Liver (tissue), 9 donors: ENCODE data around the gene ERVFRD-1. TPM values are rescaled to one million over a fixed set of nuclear protein-coding genes. Genes with fewer than 3 reads are reported as not detected.

Source experiments
- DNase-seq: peaks from one replicate; pipeline ENCODE4 v3.0.0-alpha.2; 2017; ENCODE audit warnings: low spot score
- H3K27ac ChIP-seq, 2 donors: one replicate each; pipeline ENCODE4 v1.7.0; 2013; ENCODE audit warnings: inconsistent platforms in 2 of 2, low read length in 2 of 2, control low read depth in 1 of 2, low read depth in 1 of 2, mild to moderate bottlenecking in 1 of 2
- H3K27me3 ChIP-seq, 4 donors: one replicate each; pipeline versions ENCODE4 v1.6.1 to v1.7.0; 2013; ENCODE audit warnings: low read length in 3 of 4, inconsistent platforms in 1 of 4, mild to moderate bottlenecking in 1 of 4, moderate library complexity in 1 of 4; ENCODE audit not compliant: control insufficient read depth in 4 of 4, insufficient read depth in 4 of 4
- H3K36me3 ChIP-seq, 4 donors: one replicate each; pipeline versions ENCODE4 v1.6.1 to v1.7.0; 2013; ENCODE audit warnings: low read length in 3 of 4, mild to moderate bottlenecking in 3 of 4, low read depth in 1 of 4, moderate library complexity in 1 of 4; ENCODE audit not compliant: control insufficient read depth in 4 of 4, insufficient read depth in 3 of 4
- H3K4me1 ChIP-seq, 4 donors: one replicate each; pipeline versions ENCODE4 v1.6.1 to v1.7.0; 2013; ENCODE audit warnings: low read length in 3 of 4, mild to moderate bottlenecking in 3 of 4, moderate library complexity in 1 of 4; ENCODE audit not compliant: control insufficient read depth in 4 of 4, insufficient read depth in 4 of 4
- H3K4me3 ChIP-seq, 3 donors: one replicate each; pipeline versions ENCODE4 v1.6.1 to v1.7.0; 2013; ENCODE audit warnings: low read length in 3 of 3, control low read depth in 1 of 3, low read depth in 1 of 3, mild to moderate bottlenecking in 1 of 3
- H3K9ac ChIP-seq, 2 donors: one replicate each; pipeline ENCODE4 v1.7.0; 2013; ENCODE audit warnings: low read length in 2 of 2, mild to moderate bottlenecking in 2 of 2, moderate library complexity in 2 of 2, control low read depth in 1 of 2, low read depth in 1 of 2
- H3K9me3 ChIP-seq, 4 donors: one replicate each; pipeline versions ENCODE4 v1.6.1 to v1.7.0; 2013; ENCODE audit warnings: low read length in 3 of 4; ENCODE audit not compliant: control insufficient read depth in 4 of 4
- EGR1 ChIP-seq, 2 donors: IDR thresholded peaks; 2 replicates each; pipeline ENCODE4 v1.6.1; 2016 to 2018; ENCODE audit warnings: antibody characterized with exemption in 2 of 2, low read depth in 2 of 2
- FOXA1 ChIP-seq: IDR thresholded peaks from 2 replicates; pipeline ENCODE4 v1.6.1; 2016; ENCODE audit warnings: antibody characterized with exemption
- HNF4G ChIP-seq: IDR thresholded peaks from 2 replicates; pipeline ENCODE4 v1.6.1; 2016; ENCODE audit warnings: antibody characterized with exemption
- NR2F2 ChIP-seq: IDR thresholded peaks from 2 replicates; pipeline ENCODE4 v1.6.1; 2016; ENCODE audit warnings: antibody characterized with exemption
- RXRA ChIP-seq, 2 donors: IDR thresholded peaks; 2 replicates each; pipeline ENCODE4 v1.6.1; 2017 to 2018; ENCODE audit warnings: antibody characterized with exemption in 2 of 2, mild to moderate bottlenecking in 1 of 2
- TAF1 ChIP-seq: conservative IDR thresholded peaks from 2 replicates; pipeline ENCODE4 v1.6.1; 2016; ENCODE audit warnings: antibody characterized with exemption, mild to moderate bottlenecking
- YY1 ChIP-seq: IDR thresholded peaks from 2 replicates; pipeline ENCODE4 v1.6.1; 2016; ENCODE audit warnings: antibody characterized with exemption, mild to moderate bottlenecking
- WGBS: extraction: QIAGEN DNeasy Blood & Tissue Kit; methylation state at CpG from one replicate; pipeline ENCODE4 v1.1.7; 2013; 5-methylcytosine and 5-hydroxymethylcytosine counted together
- polyA plus RNA-seq, 2 donors: library from polyadenylated mRNA; stranded (reverse) in 1 of 2; unstranded in 1 of 2; fragments of 200-250 nt in 1 of 2; fragments of >200 nt in 1 of 2; fragmentation: Nextera tagmentation in 1 of 2; extraction: Ambion mirVana in 1 of 2; gene quantifications; one replicate each; pipeline versions ENCODE4 v1.2.1 to v1.2.3, GENCODE V29; 2013 to 2015
- total RNA-seq, 2 donors: library from RNA; depleted of rRNA; stranded (reverse); fragments of >200 nt; gene quantifications; one replicate each; pipeline ENCODE4 v1.2.3, GENCODE V29; 2014
- TF ChIP-seq, protein P1 (sequence below): IDR thresholded peaks from 2 replicates; pipeline ENCODE4 v1.6.1; 2016; ENCODE audit warnings: antibody characterized with exemption, mild to moderate bottlenecking
- TF ChIP-seq, protein P2 (sequence below): IDR thresholded peaks from 2 replicates; pipeline ENCODE4 v1.6.1; 2016; ENCODE audit warnings: antibody characterized with exemption
- TF ChIP-seq, protein P3 (sequence below): fragments of 150-350 bp; IDR thresholded peaks from 2 replicates; pipeline ENCODE4 v1.5.1; 2017; ENCODE audit warnings: improper control_type of control experiment, low read depth, low read length; ENCODE audit not compliant: missing input control
- TF ChIP-seq, protein P4 (sequence below): IDR thresholded peaks from 2 replicates; pipeline ENCODE4 v1.6.1; 2016; ENCODE audit warnings: antibody characterized with exemption
- donor health status: healthy.
- donor health status: healthy.
- donor health status: healthy.
- donor health status: healthy.
- donor health status: healthy.

Gene ERVFRD-1
- total and polyA plus RNA-seq, 4 donors: 0.07 to 0.28 (median 0.14) TPM; not detected in 1

DNA sequence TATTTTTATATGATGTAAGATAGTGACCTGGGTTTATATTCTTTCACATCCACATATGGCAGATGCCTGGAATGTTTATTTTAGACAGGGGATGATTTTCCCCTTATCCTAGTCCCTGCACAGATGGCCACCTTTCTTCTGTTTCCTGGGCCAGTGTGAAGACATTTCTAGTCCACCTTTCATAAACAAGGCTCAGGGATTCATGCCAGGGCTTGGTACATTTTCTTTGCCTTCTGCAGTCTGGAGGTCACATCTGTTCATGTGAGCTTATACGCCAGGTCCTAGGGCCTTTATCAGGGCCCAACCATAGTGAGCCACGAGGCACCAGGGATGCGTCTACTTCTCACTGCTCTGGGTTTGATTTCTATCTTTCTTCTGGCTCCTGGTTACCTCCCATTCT lies 38.0 kb upstream of the ERVFRD-1 start:
- H3K4me1 ChIP-seq: no peaks in the 10 kb centered on the region
- no peak for DNase-seq
- no peak overlapping the region for H3K9ac ChIP-seq
- WGBS: 97% methylated on average over 3 of the region's 3 CpGs
- H3K27ac ChIP-seq: no peak overlapping the region
- no peaks in the 10 kb centered on the region for H3K9me3 ChIP-seq
- no peaks in the 10 kb centered on the region for H3K36me3 ChIP-seq
- no peak for TF ChIP-seq TAF1
- no peak for TF ChIP-seq RXRA (IDR thresholded peaks at IDR 0.05)
- TF ChIP-seq, protein P1, sequence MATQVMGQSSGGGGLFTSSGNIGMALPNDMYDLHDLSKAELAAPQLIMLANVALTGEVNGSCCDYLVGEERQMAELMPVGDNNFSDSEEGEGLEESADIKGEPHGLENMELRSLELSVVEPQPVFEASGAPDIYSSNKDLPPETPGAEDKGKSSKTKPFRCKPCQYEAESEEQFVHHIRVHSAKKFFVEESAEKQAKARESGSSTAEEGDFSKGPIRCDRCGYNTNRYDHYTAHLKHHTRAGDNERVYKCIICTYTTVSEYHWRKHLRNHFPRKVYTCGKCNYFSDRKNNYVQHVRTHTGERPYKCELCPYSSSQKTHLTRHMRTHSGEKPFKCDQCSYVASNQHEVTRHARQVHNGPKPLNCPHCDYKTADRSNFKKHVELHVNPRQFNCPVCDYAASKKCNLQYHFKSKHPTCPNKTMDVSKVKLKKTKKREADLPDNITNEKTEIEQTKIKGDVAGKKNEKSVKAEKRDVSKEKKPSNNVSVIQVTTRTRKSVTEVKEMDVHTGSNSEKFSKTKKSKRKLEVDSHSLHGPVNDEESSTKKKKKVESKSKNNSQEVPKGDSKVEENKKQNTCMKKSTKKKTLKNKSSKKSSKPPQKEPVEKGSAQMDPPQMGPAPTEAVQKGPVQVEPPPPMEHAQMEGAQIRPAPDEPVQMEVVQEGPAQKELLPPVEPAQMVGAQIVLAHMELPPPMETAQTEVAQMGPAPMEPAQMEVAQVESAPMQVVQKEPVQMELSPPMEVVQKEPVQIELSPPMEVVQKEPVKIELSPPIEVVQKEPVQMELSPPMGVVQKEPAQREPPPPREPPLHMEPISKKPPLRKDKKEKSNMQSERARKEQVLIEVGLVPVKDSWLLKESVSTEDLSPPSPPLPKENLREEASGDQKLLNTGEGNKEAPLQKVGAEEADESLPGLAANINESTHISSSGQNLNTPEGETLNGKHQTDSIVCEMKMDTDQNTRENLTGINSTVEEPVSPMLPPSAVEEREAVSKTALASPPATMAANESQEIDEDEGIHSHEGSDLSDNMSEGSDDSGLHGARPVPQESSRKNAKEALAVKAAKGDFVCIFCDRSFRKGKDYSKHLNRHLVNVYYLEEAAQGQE: no peak
- TF ChIP-seq, protein P2, sequence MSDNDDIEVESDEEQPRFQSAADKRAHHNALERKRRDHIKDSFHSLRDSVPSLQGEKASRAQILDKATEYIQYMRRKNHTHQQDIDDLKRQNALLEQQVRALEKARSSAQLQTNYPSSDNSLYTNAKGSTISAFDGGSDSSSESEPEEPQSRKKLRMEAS: no peak
- no peak for TF ChIP-seq HNF4G
- no peak for TF ChIP-seq YY1
- no peak for TF ChIP-seq FOXA1
- TF ChIP-seq, protein P3, sequence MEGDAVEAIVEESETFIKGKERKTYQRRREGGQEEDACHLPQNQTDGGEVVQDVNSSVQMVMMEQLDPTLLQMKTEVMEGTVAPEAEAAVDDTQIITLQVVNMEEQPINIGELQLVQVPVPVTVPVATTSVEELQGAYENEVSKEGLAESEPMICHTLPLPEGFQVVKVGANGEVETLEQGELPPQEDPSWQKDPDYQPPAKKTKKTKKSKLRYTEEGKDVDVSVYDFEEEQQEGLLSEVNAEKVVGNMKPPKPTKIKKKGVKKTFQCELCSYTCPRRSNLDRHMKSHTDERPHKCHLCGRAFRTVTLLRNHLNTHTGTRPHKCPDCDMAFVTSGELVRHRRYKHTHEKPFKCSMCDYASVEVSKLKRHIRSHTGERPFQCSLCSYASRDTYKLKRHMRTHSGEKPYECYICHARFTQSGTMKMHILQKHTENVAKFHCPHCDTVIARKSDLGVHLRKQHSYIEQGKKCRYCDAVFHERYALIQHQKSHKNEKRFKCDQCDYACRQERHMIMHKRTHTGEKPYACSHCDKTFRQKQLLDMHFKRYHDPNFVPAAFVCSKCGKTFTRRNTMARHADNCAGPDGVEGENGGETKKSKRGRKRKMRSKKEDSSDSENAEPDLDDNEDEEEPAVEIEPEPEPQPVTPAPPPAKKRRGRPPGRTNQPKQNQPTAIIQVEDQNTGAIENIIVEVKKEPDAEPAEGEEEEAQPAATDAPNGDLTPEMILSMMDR: no peak
- no peak for TF ChIP-seq EGR1 (IDR thresholded peaks at IDR 0.05; ENCODE audit: low read depth in 2 of 2)
- H3K4me3 ChIP-seq: no peak overlapping the region
- H3K27me3 ChIP-seq: no peaks in the 10 kb centered on the region

DNA sequence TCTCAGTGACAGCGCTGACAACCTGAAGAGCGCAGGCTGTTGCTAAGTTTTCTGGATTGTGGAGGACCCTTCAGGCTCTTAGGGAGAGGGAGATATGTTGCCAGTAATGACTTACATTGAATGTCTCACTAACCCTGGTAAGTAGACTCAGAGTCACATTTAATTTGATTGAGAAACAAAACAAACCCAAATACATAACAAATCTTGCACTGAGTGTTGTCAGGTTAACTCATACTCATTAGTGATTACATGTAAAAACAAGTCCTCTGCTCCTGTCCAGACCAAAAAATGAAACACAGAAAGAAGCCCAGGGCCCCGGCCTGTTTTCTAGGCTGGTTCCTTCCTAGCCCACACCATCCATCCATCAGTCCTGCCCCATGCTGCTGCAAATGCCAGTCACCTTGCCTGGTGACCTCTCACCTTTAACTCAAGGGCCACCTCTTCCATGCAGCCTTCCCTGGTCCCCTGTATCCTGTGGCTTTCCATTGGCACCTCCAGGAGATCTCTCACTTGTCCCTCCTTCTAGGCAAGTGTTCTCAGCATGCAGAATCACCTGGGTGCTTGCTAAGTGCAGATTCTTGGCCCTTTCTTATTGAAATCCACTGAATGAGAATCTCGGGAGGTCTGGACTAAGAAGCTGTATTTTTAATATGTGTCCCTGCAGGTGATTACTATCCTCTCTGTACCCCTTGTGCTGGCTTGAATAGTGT lies 34.7 kb upstream of the ERVFRD-1 start:
- H3K36me3 ChIP-seq: no peaks in the 10 kb centered on the region
- 98% methylated on average over 4 of the region's 4 CpGs for WGBS
- H3K9me3 ChIP-seq: no peaks in the 10 kb centered on the region
- H3K27me3 ChIP-seq: no peaks in the 10 kb centered on the region
- H3K9ac ChIP-seq: no peak overlapping the region
- no peak for DNase-seq
- H3K27ac ChIP-seq: no peak overlapping the region
- H3K4me1 ChIP-seq: no peaks in the 10 kb centered on the region
- no peak for TF ChIP-seq TAF1
- TF ChIP-seq FOXA1: no peak
- TF ChIP-seq EGR1 (IDR thresholded peaks at IDR 0.05; ENCODE audit: low read depth in 2 of 2): no peak
- no peak for TF ChIP-seq NR2F2
- no peak for TF ChIP-seq RXRA (IDR thresholded peaks at IDR 0.05)
- TF ChIP-seq, protein P4, sequence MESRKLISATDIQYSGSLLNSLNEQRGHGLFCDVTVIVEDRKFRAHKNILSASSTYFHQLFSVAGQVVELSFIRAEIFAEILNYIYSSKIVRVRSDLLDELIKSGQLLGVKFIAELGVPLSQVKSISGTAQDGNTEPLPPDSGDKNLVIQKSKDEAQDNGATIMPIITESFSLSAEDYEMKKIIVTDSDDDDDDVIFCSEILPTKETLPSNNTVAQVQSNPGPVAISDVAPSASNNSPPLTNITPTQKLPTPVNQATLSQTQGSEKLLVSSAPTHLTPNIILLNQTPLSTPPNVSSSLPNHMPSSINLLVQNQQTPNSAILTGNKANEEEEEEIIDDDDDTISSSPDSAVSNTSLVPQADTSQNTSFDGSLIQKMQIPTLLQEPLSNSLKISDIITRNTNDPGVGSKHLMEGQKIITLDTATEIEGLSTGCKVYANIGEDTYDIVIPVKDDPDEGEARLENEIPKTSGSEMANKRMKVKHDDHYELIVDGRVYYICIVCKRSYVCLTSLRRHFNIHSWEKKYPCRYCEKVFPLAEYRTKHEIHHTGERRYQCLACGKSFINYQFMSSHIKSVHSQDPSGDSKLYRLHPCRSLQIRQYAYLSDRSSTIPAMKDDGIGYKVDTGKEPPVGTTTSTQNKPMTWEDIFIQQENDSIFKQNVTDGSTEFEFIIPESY: no peak
- TF ChIP-seq, protein P2: no peak
- no peak overlapping the region for H3K4me3 ChIP-seq
